HG03342 (cell line): ENCODE measurements around the gene DPEP1.
A peak's percentile ranks its signal among the peaks of the same experiment; 100 is the strongest.
"Not testable (repeated sequence)": the region's sequence is repeated elsewhere in the genome, so short reads cannot be mapped to it uniquely, and the experiment has no call there.

Experiments
- ATAC-seq: cut with Tn5 transposase; IDR thresholded peaks from one replicate; pipeline ENCODE4 v1.9.1; 2021; ENCODE audit warnings: mild to moderate bottlenecking, moderate library complexity; ENCODE audit not compliant: unreplicated experiment

Gene DPEP1

GRCh38 chr16:89645122-89645521 is 31.7 kb downstream of the DPEP1 start:
- no peak for ATAC-seq

- ATAC-seq: no peak
Observed at GRCh38 chr16:89646270-89646669, 32.8 kb downstream of the DPEP1 start.

- no peak for ATAC-seq
Observed at GRCh38 chr16:89646906-89647305, 33.5 kb downstream of the DPEP1 start.

GRCh38 chr16:89651584-89651983 is 38.1 kb downstream of the DPEP1 start:
- ATAC-seq: no peak

- no peak for ATAC-seq
Observed at GRCh38 chr16:89653656-89654295, 40.3 kb downstream of the DPEP1 start.

GRCh38 chr16:89655062-89655643 is 41.7 kb downstream of the DPEP1 start:
- ATAC-seq: no peak

- ATAC-seq: no peak
Observed at GRCh38 chr16:89656435-89657121, 43.1 kb downstream of the DPEP1 start.

GRCh38 chr16:89657442-89658220 is 44.2 kb downstream of the DPEP1 start, which contains the start of the genes CHMP1A and SPATA33:
Gene CHMP1A (minus strand): TSS chr16:89657708. CDS start chr16:89657588, 120 bp downstream.
Gene SPATA33 (plus strand): TSS chr16:89657836. CDS start chr16:89657912, 76 bp downstream.
- peak; percentile 89 for ATAC-seq

- ATAC-seq: peak; percentile 6
Observed at GRCh38 chr16:89658221-89658879, 44.9 kb downstream of the DPEP1 start.

- no peak for ATAC-seq
Observed at GRCh38 chr16:89660146-89660545, 46.7 kb downstream of the DPEP1 start.

- ATAC-seq: no peak
Observed at GRCh38 chr16:89661215-89661614, 47.8 kb downstream of the DPEP1 start.

- ATAC-seq: not testable (repeated sequence)
Observed at GRCh38 chr16:89664238-89664637, 50.8 kb downstream of the DPEP1 start.

GRCh38 chr16:89667000-89667399 is 53.6 kb downstream of the DPEP1 start:
- not testable (repeated sequence) for ATAC-seq

- ATAC-seq: no peak
Observed at GRCh38 chr16:89667633-89668032, 54.2 kb downstream of the DPEP1 start.

- ATAC-seq: no peak
Observed at GRCh38 chr16:89668790-89669158, 55.3 kb downstream of the DPEP1 start.

GRCh38 chr16:89669755-89670154 is 56.3 kb downstream of the DPEP1 start:
- ATAC-seq: no peak

- no peak for ATAC-seq
Observed at GRCh38 chr16:89670496-89671431, 57.3 kb downstream of the DPEP1 start.

- not testable (repeated sequence) for ATAC-seq
Observed at GRCh38 chr16:89671565-89671964, 58.1 kb downstream of the DPEP1 start.

- ATAC-seq: no peak
Observed at GRCh38 chr16:89672177-89672941, 58.9 kb downstream of the DPEP1 start.
